ENCODE results near the gene FLAD1.

The FLAD1 gene

GRCh38 chr1:155018617-155019348 is 35.6 kb downstream of the FLAD1 start:
- peaks cover 7% of the 10 kb centered on the region for H3K36me3 Mint-ChIP-seq (ENCODE audit: low read depth)
- no peaks in the 10 kb centered on the region for H3K27me3 Mint-ChIP-seq
- H3K27ac Mint-ChIP-seq, result no peak overlapping the region
- H3K4me3 Mint-ChIP-seq, result no peak overlapping the region
- no peaks in the 10 kb centered on the region for H3K9me3 Mint-ChIP-seq
- H3K4me1 Mint-ChIP-seq (ENCODE audit: low read depth), result peaks cover 42% of the 10 kb centered on the region

GRCh38 chr1:155019377-155020245 is 36.5 kb downstream of the FLAD1 start:
- peak overlapping the region; percentile 70 for H3K27ac Mint-ChIP-seq
- no peak overlapping the region for H3K4me3 Mint-ChIP-seq
- peaks cover 34% of the 10 kb centered on the region for H3K4me1 Mint-ChIP-seq (ENCODE audit: low read depth)
- H3K9me3 Mint-ChIP-seq, result no peaks in the 10 kb centered on the region
- H3K27me3 Mint-ChIP-seq, result no peaks in the 10 kb centered on the region
- H3K36me3 Mint-ChIP-seq (ENCODE audit: low read depth), result peaks cover 7% of the 10 kb centered on the region

- H3K27me3 Mint-ChIP-seq, result no peaks in the 10 kb centered on the region
- no peaks in the 10 kb centered on the region for H3K36me3 Mint-ChIP-seq (ENCODE audit: low read depth)
- H3K27ac Mint-ChIP-seq, result no peak overlapping the region
- no peaks in the 10 kb centered on the region for H3K9me3 Mint-ChIP-seq
- H3K4me1 Mint-ChIP-seq (ENCODE audit: low read depth), result peaks cover 16% of the 10 kb centered on the region
- H3K4me3 Mint-ChIP-seq, result no peak overlapping the region
These were observed 39.2 kb downstream of the FLAD1 start for GRCh38 chr1:155022136-155022926.

GRCh38 chr1:155022927-155023236 is 39.7 kb downstream of the FLAD1 start:
- Mint-ChIP-seq H3K36me3 (ENCODE audit: low read depth) (no peaks in the 10 kb centered on the region), H3K27me3 (no peaks in the 10 kb centered on the region), H3K27ac (no peak overlapping the region), H3K4me3 (no peak overlapping the region), H3K9me3 (no peaks in the 10 kb centered on the region), H3K4me1 (ENCODE audit: low read depth) (peaks cover 11% of the 10 kb centered on the region)

GRCh38 chr1:155023627-155024026 is 40.5 kb downstream of the FLAD1 start:
- no peaks in the 10 kb centered on the region for H3K27me3 Mint-ChIP-seq
- no peak overlapping the region for H3K27ac Mint-ChIP-seq
- peaks cover 9% of the 10 kb centered on the region for H3K4me1 Mint-ChIP-seq (ENCODE audit: low read depth)
- H3K36me3 Mint-ChIP-seq (ENCODE audit: low read depth), result no peaks in the 10 kb centered on the region
- no peak overlapping the region for H3K4me3 Mint-ChIP-seq
- no peaks in the 10 kb centered on the region for H3K9me3 Mint-ChIP-seq

- peaks cover 9% of the 10 kb centered on the region for H3K4me1 Mint-ChIP-seq (ENCODE audit: low read depth)
- no peaks in the 10 kb centered on the region for H3K36me3 Mint-ChIP-seq (ENCODE audit: low read depth)
- H3K27ac Mint-ChIP-seq, result no peak overlapping the region
- H3K27me3 Mint-ChIP-seq, result no peaks in the 10 kb centered on the region
- H3K4me3 Mint-ChIP-seq, result no peak overlapping the region
- H3K9me3 Mint-ChIP-seq, result no peaks in the 10 kb centered on the region
These were observed 41.2 kb downstream of the FLAD1 start for GRCh38 chr1:155024315-155024714.

GRCh38 chr1:155026154-155026553 is 43.0 kb downstream of the FLAD1 start:
- Mint-ChIP-seq H3K27ac (no peak overlapping the region), H3K36me3 (ENCODE audit: low read depth) (no peaks in the 10 kb centered on the region), H3K9me3 (no peaks in the 10 kb centered on the region), H3K4me3 (no peak overlapping the region), H3K4me1 (ENCODE audit: low read depth) (no peaks in the 10 kb centered on the region), H3K27me3 (no peaks in the 10 kb centered on the region)

GRCh38 chr1:155026588-155026987 is 43.4 kb downstream of the FLAD1 start:
- no peaks in the 10 kb centered on the region for H3K4me1 Mint-ChIP-seq (ENCODE audit: low read depth)
- no peak overlapping the region for H3K27ac Mint-ChIP-seq
- no peaks in the 10 kb centered on the region for H3K9me3 Mint-ChIP-seq
- H3K4me3 Mint-ChIP-seq, result no peak overlapping the region
- H3K36me3 Mint-ChIP-seq (ENCODE audit: low read depth), result no peaks in the 10 kb centered on the region
- H3K27me3 Mint-ChIP-seq, result no peaks in the 10 kb centered on the region

- H3K4me3 Mint-ChIP-seq, result no peak overlapping the region
- H3K36me3 Mint-ChIP-seq (ENCODE audit: low read depth), result no peaks in the 10 kb centered on the region
- H3K4me1 Mint-ChIP-seq (ENCODE audit: low read depth), result no peaks in the 10 kb centered on the region
- H3K27me3 Mint-ChIP-seq, result no peaks in the 10 kb centered on the region
- no peak overlapping the region for H3K27ac Mint-ChIP-seq
- H3K9me3 Mint-ChIP-seq, result no peaks in the 10 kb centered on the region
These were observed 46.5 kb downstream of the FLAD1 start for GRCh38 chr1:155029513-155030242.

- Mint-ChIP-seq H3K27me3 (no peaks in the 10 kb centered on the region), H3K4me1 (ENCODE audit: low read depth) (no peaks in the 10 kb centered on the region), H3K9me3 (no peaks in the 10 kb centered on the region), H3K27ac (no peak overlapping the region), H3K4me3 (no peak overlapping the region), H3K36me3 (ENCODE audit: low read depth) (no peaks in the 10 kb centered on the region)
These were observed 47.2 kb downstream of the FLAD1 start for GRCh38 chr1:155030243-155030795.

GRCh38 chr1:155030899-155031298 is 47.8 kb downstream of the FLAD1 start:
- Mint-ChIP-seq H3K4me3 (no peak overlapping the region), H3K9me3 (no peaks in the 10 kb centered on the region), H3K27ac (no peak overlapping the region), H3K27me3 (no peaks in the 10 kb centered on the region), H3K4me1 (ENCODE audit: low read depth) (no peaks in the 10 kb centered on the region), H3K36me3 (ENCODE audit: low read depth) (no peaks in the 10 kb centered on the region)

GRCh38 chr1:155032886-155033285 is 49.7 kb downstream of the FLAD1 start:
- Mint-ChIP-seq H3K36me3 (ENCODE audit: low read depth) (no peaks in the 10 kb centered on the region), H3K9me3 (no peaks in the 10 kb centered on the region), H3K27ac (no peak overlapping the region), H3K4me3 (no peak overlapping the region), H3K27me3 (no peaks in the 10 kb centered on the region), H3K4me1 (ENCODE audit: low read depth) (no peaks in the 10 kb centered on the region)

GRCh38 chr1:155033524-155033923 is 50.4 kb downstream of the FLAD1 start, which contains the start of the genes DCST1 and DCST2:
TSS of gene DCST1 (plus strand) at chr1:155033824. CDS start at chr1:155034037, 213 bp downstream.
TSS of gene DCST2 (minus strand) at chr1:155033781. CDS start at chr1:155033701, 80 bp downstream.
- no peaks in the 10 kb centered on the region for H3K27me3 Mint-ChIP-seq
- no peaks in the 10 kb centered on the region for H3K36me3 Mint-ChIP-seq (ENCODE audit: low read depth)
- H3K4me3 Mint-ChIP-seq, result no peak within 1 kb of the TSS
- no peaks in the 10 kb centered on the region for H3K9me3 Mint-ChIP-seq
- H3K4me1 Mint-ChIP-seq (ENCODE audit: low read depth), result no peaks in the 10 kb centered on the region
- H3K27ac Mint-ChIP-seq, result no peak within 1 kb of the TSS
